Ascending aorta (tissue), 2 donors: Measurements from ENCODE around the gene AFF2. TPM values are rescaled to one million over a fixed set of nuclear protein-coding genes. Genes with fewer than 3 reads are reported as not detected.

Source experiments
- DNase-seq, 2 donors: peaks; one replicate each; pipeline ENCODE4 v3.0.0-alpha.2; 2019; ENCODE audit warnings: low spot score in 2 of 2
- H3K27ac ChIP-seq, 2 donors: fragments of 200-600 bp; sonication (generic); one replicate each; pipeline ENCODE4 v1.5.1; 2016 to 2017; ENCODE audit warnings: mild to moderate bottlenecking in 1 of 2
- H3K27me3 ChIP-seq: fragments of 200-600 bp; sonication (generic); one replicate; pipeline ENCODE4 v1.5.1; 2017
- H3K36me3 ChIP-seq, 2 donors: fragments of 200-600 bp; sonication (generic); one replicate each; pipeline ENCODE4 v1.5.1; 2016
- H3K4me1 ChIP-seq, 2 donors: fragments of 200-600 bp; sonication (generic); one replicate each; pipeline ENCODE4 v1.5.1; 2016 to 2017; ENCODE audit warnings: mild to moderate bottlenecking in 1 of 2
- H3K4me3 ChIP-seq, 2 donors: fragments of 200-600 bp; sonication (generic); one replicate each; pipeline ENCODE4 v1.5.1; 2016 to 2017; ENCODE audit warnings: mild to moderate bottlenecking in 1 of 2
- H3K9me3 ChIP-seq, 2 donors: fragments of 200-600 bp; sonication (generic); one replicate each; pipeline ENCODE4 v1.5.1; 2016
- intact Hi-C: fragments of 100-400 bp; cut with DNase I; formaldehyde crosslinking; loops from one replicate; pipeline ENCODE4 v1.15.1; 2023
- total RNA-seq: library from RNA; depleted of rRNA; stranded (reverse); fragments of >200 nt; gene quantifications from one replicate; pipeline ENCODE4 v1.1.0, GENCODE V29; 2016
- TF ChIP-seq, protein P1 (sequence below), 3 experiments: fragments of 200-600 bp in 2 of 3; fragments of 450-650 bp in 1 of 3; sonication (generic) in 2 of 3; IDR thresholded peaks; one replicate each; pipeline ENCODE4 v1.5.1; 2016 to 2019; ENCODE audit warnings: antibody characterized with exemption in 3 of 3, mild to moderate bottlenecking in 1 of 3, moderate library complexity in 1 of 3

AFF2 gene
- total RNA-seq, 1 donor from 2014 or later, result 2.3 TPM

DNA sequence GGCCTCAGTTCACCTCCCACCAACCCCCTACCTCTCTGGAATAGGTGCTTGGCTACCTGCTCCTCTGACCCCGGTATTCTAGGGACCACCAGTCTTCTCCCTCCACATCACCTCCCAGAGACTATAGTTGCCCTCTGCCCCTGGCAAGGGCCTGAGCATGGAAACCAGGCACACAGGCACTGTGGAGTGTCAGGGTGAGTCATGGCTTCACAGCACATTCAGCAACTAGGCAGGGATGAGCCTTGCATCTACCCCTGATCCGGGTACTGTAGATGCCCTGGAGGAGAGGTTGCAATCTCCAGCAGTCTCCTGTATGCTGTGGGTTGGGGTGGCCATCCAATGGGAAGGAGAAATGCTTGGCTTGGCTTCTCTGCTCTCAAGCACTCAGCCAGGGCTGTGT is 532.0 kb downstream of the AFF2 start:
- H3K36me3 ChIP-seq, result no peaks in the 10 kb centered on the region
- H3K27ac ChIP-seq, result no peak overlapping the region
- H3K4me3 ChIP-seq, result no peak overlapping the region
- TF ChIP-seq, protein P1, sequence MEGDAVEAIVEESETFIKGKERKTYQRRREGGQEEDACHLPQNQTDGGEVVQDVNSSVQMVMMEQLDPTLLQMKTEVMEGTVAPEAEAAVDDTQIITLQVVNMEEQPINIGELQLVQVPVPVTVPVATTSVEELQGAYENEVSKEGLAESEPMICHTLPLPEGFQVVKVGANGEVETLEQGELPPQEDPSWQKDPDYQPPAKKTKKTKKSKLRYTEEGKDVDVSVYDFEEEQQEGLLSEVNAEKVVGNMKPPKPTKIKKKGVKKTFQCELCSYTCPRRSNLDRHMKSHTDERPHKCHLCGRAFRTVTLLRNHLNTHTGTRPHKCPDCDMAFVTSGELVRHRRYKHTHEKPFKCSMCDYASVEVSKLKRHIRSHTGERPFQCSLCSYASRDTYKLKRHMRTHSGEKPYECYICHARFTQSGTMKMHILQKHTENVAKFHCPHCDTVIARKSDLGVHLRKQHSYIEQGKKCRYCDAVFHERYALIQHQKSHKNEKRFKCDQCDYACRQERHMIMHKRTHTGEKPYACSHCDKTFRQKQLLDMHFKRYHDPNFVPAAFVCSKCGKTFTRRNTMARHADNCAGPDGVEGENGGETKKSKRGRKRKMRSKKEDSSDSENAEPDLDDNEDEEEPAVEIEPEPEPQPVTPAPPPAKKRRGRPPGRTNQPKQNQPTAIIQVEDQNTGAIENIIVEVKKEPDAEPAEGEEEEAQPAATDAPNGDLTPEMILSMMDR (IDR thresholded peaks at IDR 0.05), result no peak
- no peaks in the 10 kb centered on the region for H3K9me3 ChIP-seq
- no peak for DNase-seq
- intact Hi-C loops, result no loop called here
- H3K4me1 ChIP-seq, result no peaks in the 10 kb centered on the region
- H3K27me3 ChIP-seq, result no peaks in the 10 kb centered on the region

DNA sequence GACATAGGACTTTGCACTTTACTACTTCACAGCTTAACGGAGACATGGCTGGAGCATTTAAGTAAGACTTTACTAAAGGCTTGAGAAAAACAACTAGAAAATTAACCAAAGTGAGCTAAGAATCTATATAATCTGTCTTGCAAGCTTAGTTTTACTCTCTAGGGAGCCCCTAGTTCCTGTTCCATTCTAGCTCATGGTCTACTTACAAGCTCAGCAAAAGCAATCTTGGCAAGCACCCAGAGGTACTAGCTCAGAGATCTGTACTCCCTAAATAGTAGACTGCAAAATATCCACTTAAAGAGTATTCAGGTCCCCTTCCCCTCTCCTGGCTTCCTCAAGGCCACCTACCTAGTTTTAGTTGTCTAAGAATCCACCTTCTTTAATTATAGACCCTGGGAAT is 535.7 kb downstream of the AFF2 start:
- no peaks in the 10 kb centered on the region for H3K36me3 ChIP-seq
- TF ChIP-seq, protein P1 (IDR thresholded peaks at IDR 0.05), result no peak
- DNase-seq, result no peak
- no peaks in the 10 kb centered on the region for H3K9me3 ChIP-seq
- no peak overlapping the region for H3K27ac ChIP-seq
- no peaks in the 10 kb centered on the region for H3K4me1 ChIP-seq
- no peak overlapping the region for H3K4me3 ChIP-seq
- no peaks in the 10 kb centered on the region for H3K27me3 ChIP-seq
- intact Hi-C loops, result no loop called here

DNA sequence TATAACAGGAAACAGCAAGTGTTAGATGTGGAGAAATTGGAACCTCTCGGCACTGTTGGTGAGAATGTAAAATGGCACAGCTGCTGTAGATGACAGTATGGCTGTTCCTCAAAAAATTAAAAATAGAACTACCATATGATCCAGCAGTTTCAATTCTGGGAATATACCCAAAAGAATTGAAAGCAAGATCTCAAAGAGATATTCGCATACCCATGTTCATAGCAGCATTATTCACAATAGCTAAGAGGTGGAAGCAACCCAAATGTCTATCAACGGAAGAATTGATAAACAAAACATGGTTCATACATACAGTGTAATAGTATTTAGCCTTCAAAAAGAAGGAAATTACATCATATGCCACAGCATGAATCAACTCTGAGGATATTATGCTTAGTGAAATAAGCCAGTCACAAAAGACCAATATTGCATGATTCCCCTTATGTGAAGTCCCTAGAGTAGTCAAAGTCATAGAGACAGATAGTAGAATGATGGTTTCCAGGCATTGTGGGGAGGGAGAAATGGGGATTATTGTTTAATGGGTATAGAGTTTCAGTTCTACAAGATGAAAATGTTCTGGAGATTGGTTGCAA is 537.0 kb downstream of the AFF2 start:
- no peak for DNase-seq

DNA sequence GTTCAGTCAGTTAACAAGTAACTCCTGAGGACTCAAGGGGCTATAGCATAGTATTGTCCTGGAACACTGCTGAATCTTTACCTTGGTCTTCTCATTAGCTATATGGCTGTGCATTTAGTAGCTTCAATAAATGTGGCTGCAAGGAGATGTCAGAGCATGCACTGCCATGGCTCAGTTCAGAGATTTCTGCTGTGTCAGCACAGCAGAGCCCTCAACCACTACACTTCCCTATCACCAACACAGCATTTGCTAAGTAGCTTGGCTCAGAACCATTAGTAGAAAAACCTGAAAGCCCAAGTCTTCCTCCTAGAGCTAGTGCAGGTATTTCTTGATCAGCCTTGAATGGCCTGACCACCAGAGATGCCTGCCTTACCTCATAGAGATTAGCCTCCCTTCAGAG is 538.6 kb downstream of the AFF2 start:
- H3K4me3 ChIP-seq, result no peak overlapping the region
- no peaks in the 10 kb centered on the region for H3K27me3 ChIP-seq
- H3K27ac ChIP-seq, result no peak overlapping the region
- DNase-seq, result no peak
- TF ChIP-seq, protein P1 (IDR thresholded peaks at IDR 0.05), result no peak
- H3K36me3 ChIP-seq, result no peaks in the 10 kb centered on the region
- H3K9me3 ChIP-seq, result no peaks in the 10 kb centered on the region
- intact Hi-C loops, result no loop called here
- H3K4me1 ChIP-seq, result no peaks in the 10 kb centered on the region

More for the DNA sequence above, 537.0 kb downstream of the AFF2 start:
- Histone ChIP-seq H3K9me3 (no peaks in the 10 kb centered on the region), H3K27me3 (no peaks in the 10 kb centered on the region), H3K4me1 (no peaks in the 10 kb centered on the region), H3K27ac (no peak overlapping the region), H3K36me3 (no peaks in the 10 kb centered on the region), H3K4me3 (no peak overlapping the region)
- intact Hi-C loops, result no loop called here
- TF ChIP-seq, protein P1 (IDR thresholded peaks at IDR 0.05), result no peak

DNA sequence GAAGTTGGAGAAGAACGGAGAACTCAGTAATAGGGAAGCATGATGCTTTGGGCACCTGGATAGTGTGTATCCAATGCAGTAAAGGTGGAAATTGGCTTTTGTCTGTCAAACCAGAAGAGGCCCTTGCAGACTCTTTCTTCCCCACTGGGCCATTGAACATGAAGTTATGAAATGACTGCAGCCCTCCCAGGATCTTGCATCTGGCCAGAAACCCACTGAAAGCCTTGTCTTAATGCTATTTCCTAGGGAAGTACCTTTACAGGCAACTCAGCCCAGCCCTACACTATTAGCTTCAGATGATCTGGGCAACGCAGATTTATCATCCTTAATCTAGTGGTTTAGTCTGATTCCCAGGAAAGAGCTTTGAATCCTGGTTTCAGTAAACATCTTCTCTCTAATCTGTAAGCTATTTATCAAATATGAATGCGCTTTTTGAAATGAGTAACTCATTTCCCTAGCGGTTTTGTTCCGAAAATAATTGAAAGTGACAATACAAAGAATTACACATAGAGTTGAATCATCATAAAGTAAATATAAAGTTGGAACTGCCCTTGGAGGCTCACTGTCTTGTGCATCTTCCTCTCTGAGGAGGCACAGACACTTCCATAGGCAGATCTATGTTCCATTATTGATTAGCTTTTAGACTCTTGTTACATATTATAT is 540.6 kb downstream of the AFF2 start:
- TF ChIP-seq, protein P1 (IDR thresholded peaks at IDR 0.05), result no peak
- Histone ChIP-seq H3K36me3 (no peaks in the 10 kb centered on the region), H3K4me1 (no peaks in the 10 kb centered on the region), H3K27me3 (no peaks in the 10 kb centered on the region), H3K27ac (no peak overlapping the region), H3K9me3 (no peaks in the 10 kb centered on the region), H3K4me3 (no peak overlapping the region)
- intact Hi-C loops, result no loop called here
- no peak for DNase-seq
